ENCODE data around the gene MRPL22.
"Not testable (repeated sequence)": the region's sequence is repeated elsewhere in the genome, so short reads cannot be mapped to it uniquely, and the experiment has no call there.

- TF ChIP-seq EZH2phosphoT487 (IDR thresholded peaks at IDR 0.05; ENCODE audit: insufficient read depth, low read depth); EZH2 (IDR thresholded peaks at IDR 0.05; ENCODE audit: insufficient read depth, poor library complexity, severe bottlenecking): not testable (repeated sequence)
Measured at GRCh38 chr5:155006265-155006664, 65.4 kb downstream of the MRPL22 start.

All from GM23248 (cell line).